ENCODE data around the gene PRPH2.

GRCh38 chr6:42702200-42702599 lies 20.2 kb downstream of the PRPH2 start:
- TF ChIP-seq POLR2AphosphoS5 (IDR thresholded peaks at IDR 0.05; ENCODE audit: low read depth, low read length) (no peak), SPI1 (IDR thresholded peaks at IDR 0.05; ENCODE audit: low read depth, low read length) (no peak), POLR2A (IDR thresholded peaks at IDR 0.05; ENCODE audit: low read depth, low read length) (no peak), TAF1 (IDR thresholded peaks at IDR 0.05; ENCODE audit: low read depth, low read length) (no peak)
